ENCODE results near the gene ABCC8. TPM values are rescaled to one million over a fixed set of nuclear protein-coding genes. Genes with fewer than 3 reads are reported as not detected.

The ABCC8 gene
- polyA plus RNA-seq, 3 donors: not detected

DNA sequence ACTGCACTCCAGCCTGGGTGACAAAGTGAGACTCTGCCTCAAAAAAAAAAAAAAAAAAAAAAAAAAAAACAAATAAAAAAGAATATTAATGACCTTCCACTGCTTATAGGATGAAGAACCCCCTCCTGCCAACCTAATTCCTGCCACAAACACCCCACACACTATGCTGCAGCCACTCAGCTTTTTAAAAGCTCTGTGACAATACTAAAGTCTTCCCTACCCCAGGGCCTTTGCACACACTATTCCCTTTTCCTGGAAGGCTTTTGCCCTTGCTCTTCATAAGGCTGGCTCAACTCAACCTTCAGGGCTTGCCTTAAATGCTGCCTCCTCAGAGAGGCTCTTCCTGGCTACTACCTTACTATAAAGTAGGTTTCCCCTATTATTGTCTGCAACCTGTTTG lies 77.4 kb downstream of the ABCC8 start:
- Mint-ChIP-seq H3K27me3 (ENCODE audit: low read depth in 3 of 3) (peaks cover 0 to 3% (median 0%) of the 10 kb centered on the region in 3 donors), H3K9me3 (peaks cover 0 to 1% (median 0%) of the 10 kb centered on the region in 7 donors), H3K36me3 (no peaks in the 10 kb centered on the region), H3K27ac (no peak overlapping the region), H3K4me3 (no peak overlapping the region), H3K4me1 (no peaks in the 10 kb centered on the region)
- Histone ChIP-seq H3K27ac (ENCODE audit: low read depth in 1 of 2, low read length in 2 of 2) (no peak overlapping the region), H4K20me1 (ENCODE audit: insufficient read depth, low read length) (no peaks in the 10 kb centered on the region), H3K36me3 (replicated peaks in 1 of 2; ENCODE audit: control insufficient read depth in 1 of 2, insufficient read depth in 2 of 2, low read length in 2 of 2) (no peaks in the 10 kb centered on the region), H2AFZ (ENCODE audit: insufficient read depth, low read depth, low read length, poor library complexity, severe bottlenecking) (no peak overlapping the region), H3K79me2 (ENCODE audit: insufficient read depth, low read length) (no peaks in the 10 kb centered on the region), H3K4me3 (replicated peaks in 1 of 3; ENCODE audit: low read depth in 2 of 3, low read length in 3 of 3) (no peak overlapping the region), H3K27me3 (ENCODE audit: control insufficient read depth in 2 of 2, insufficient read depth in 2 of 2, low read length in 2 of 2) (no peaks in the 10 kb centered on the region), H3K9ac (ENCODE audit: insufficient read depth, low read length, poor library complexity, severe bottlenecking) (no peak overlapping the region), H3K9me3 (replicated peaks in 1 of 2; ENCODE audit: control insufficient read depth in 1 of 2, insufficient read depth in 1 of 2, low read length in 2 of 2) (no peaks in the 10 kb centered on the region), H3K4me2 (replicated peaks; ENCODE audit: extremely low read depth, low read length, poor library complexity, severe bottlenecking) (no peak overlapping the region), H3K4me1 (ENCODE audit: control insufficient read depth in 1 of 2, insufficient read depth in 2 of 2, low read length in 2 of 2) (no peaks in the 10 kb centered on the region)
- DNase-seq: no peak
- intact Hi-C loops (cut with micrococcal nuclease): no loop called here
- TF ChIP-seq, protein P1, sequence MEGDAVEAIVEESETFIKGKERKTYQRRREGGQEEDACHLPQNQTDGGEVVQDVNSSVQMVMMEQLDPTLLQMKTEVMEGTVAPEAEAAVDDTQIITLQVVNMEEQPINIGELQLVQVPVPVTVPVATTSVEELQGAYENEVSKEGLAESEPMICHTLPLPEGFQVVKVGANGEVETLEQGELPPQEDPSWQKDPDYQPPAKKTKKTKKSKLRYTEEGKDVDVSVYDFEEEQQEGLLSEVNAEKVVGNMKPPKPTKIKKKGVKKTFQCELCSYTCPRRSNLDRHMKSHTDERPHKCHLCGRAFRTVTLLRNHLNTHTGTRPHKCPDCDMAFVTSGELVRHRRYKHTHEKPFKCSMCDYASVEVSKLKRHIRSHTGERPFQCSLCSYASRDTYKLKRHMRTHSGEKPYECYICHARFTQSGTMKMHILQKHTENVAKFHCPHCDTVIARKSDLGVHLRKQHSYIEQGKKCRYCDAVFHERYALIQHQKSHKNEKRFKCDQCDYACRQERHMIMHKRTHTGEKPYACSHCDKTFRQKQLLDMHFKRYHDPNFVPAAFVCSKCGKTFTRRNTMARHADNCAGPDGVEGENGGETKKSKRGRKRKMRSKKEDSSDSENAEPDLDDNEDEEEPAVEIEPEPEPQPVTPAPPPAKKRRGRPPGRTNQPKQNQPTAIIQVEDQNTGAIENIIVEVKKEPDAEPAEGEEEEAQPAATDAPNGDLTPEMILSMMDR (IDR thresholded peaks at IDR 0.05): no peak

DNA sequence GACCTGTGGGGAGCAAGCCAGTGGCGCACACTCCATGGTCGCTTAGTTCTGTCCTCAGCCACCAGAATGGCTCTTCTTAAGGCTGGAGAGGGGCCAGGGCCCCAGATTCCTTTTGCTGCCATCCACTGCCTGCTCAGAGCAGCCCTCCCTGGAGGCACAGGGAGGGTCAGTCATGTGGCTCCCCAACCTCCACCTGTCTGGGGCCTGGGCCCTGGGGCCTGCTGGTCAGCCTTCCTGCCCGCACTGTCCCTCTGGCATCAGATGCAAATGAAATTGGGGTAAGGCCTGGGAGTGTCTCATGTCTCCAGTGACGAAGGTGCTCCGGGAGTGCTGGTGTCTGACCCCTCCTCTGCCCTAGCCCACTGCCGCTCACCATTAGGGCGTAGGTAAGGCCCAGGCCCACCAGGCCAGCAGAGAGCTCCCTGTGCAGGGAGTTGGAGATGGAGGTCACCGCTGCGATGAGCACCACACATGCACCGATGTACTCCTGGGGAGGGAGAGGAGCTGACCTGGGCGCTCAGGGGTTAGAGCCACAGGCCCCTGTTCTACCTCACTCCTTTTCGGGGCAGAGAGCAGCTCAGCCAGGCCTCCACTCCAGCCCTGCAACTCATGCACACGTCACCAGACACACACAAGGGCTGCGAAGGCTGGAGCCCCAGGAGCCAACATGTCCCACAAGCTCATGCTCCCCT lies 79.2 kb downstream of the ABCC8 start:
- 98% methylated on average over 12 of the region's 14 CpGs for WGBS (ENCODE audit: insufficient coverage)
- no peaks in the 10 kb centered on the region for H3K36me3 ChIP-seq (replicated peaks in 1 of 2; ENCODE audit: control insufficient read depth in 1 of 2, insufficient read depth in 2 of 2, low read length in 2 of 2)
- Mint-ChIP-seq H3K36me3 (no peaks in the 10 kb centered on the region), H3K4me1 (no peaks in the 10 kb centered on the region), H3K27ac (no peak overlapping the region), H3K4me3 (no peak overlapping the region), H3K9me3 (peaks cover 0 to 1% (median 0%) of the 10 kb centered on the region in 7 donors), H3K27me3 (ENCODE audit: low read depth in 3 of 3) (peaks cover 0 to 2% (median 0%) of the 10 kb centered on the region in 3 donors)
- no peaks in the 10 kb centered on the region for H3K79me2 ChIP-seq (ENCODE audit: insufficient read depth, low read length)
- no peak for DNase-seq
- no peaks in the 10 kb centered on the region for H3K4me1 ChIP-seq (ENCODE audit: control insufficient read depth in 1 of 2, insufficient read depth in 2 of 2, low read length in 2 of 2)
- H3K4me2 ChIP-seq (replicated peaks; ENCODE audit: extremely low read depth, low read length, poor library complexity, severe bottlenecking): no peak overlapping the region
- no peak overlapping the region for H3K4me3 ChIP-seq (replicated peaks in 1 of 3; ENCODE audit: low read depth in 2 of 3, low read length in 3 of 3)
- no peaks in the 10 kb centered on the region for H3K9me3 ChIP-seq (replicated peaks in 1 of 2; ENCODE audit: control insufficient read depth in 1 of 2, insufficient read depth in 1 of 2, low read length in 2 of 2)
- H3K27me3 ChIP-seq (ENCODE audit: control insufficient read depth in 2 of 2, insufficient read depth in 2 of 2, low read length in 2 of 2): no peaks in the 10 kb centered on the region
- no peak overlapping the region for H3K27ac ChIP-seq (ENCODE audit: low read depth in 1 of 2, low read length in 2 of 2)
- H4K20me1 ChIP-seq (ENCODE audit: insufficient read depth, low read length): no peaks in the 10 kb centered on the region
- intact Hi-C loops (cut with micrococcal nuclease): no loop called here
- TF ChIP-seq, protein P1 (IDR thresholded peaks at IDR 0.05): no peak
- H3K9ac ChIP-seq (ENCODE audit: insufficient read depth, low read length, poor library complexity, severe bottlenecking): no peak overlapping the region
- no peak overlapping the region for H2AFZ ChIP-seq (ENCODE audit: insufficient read depth, low read depth, low read length, poor library complexity, severe bottlenecking)

Measured in CD14-positive monocyte (primary cell).